Stomach smooth muscle (tissue), 2 donors: ENCODE measurements around the gene SPTBN5.

Source experiments
- H3K27ac ChIP-seq: one replicate; pipeline ENCODE4 v1.7.0; 2013; ENCODE audit warnings: mild to moderate bottlenecking, low read length, inconsistent platforms
- H3K27me3 ChIP-seq, 2 donors: one replicate each; pipeline ENCODE4 v1.7.0; 2013; ENCODE audit warnings: low read length in 2 of 2; ENCODE audit not compliant: insufficient read depth in 2 of 2, control insufficient read depth in 1 of 2
- H3K36me3 ChIP-seq, 2 donors: one replicate each; pipeline ENCODE4 v1.7.0; 2013; ENCODE audit warnings: low read length in 2 of 2; ENCODE audit not compliant: control insufficient read depth in 2 of 2, insufficient read depth in 2 of 2
- H3K4me1 ChIP-seq: one replicate; pipeline ENCODE4 v1.7.0; 2013; ENCODE audit warnings: low read length; ENCODE audit not compliant: control insufficient read depth, insufficient read depth
- H3K4me3 ChIP-seq, 2 donors: one replicate each; pipeline ENCODE4 v1.7.0; 2013; ENCODE audit warnings: low read length in 2 of 2
- H3K9ac ChIP-seq, 2 donors: one replicate each; pipeline ENCODE4 v1.7.0; 2013; ENCODE audit warnings: low read length in 2 of 2, mild to moderate bottlenecking in 1 of 2
- H3K9me3 ChIP-seq, 2 donors: one replicate each; pipeline ENCODE4 v1.7.0; 2013; ENCODE audit warnings: low read length in 2 of 2; ENCODE audit not compliant: control insufficient read depth in 2 of 2
- donor health status: healthy.
- donor health status: Pancreatic carcinoma.

SPTBN5 gene

DNA sequence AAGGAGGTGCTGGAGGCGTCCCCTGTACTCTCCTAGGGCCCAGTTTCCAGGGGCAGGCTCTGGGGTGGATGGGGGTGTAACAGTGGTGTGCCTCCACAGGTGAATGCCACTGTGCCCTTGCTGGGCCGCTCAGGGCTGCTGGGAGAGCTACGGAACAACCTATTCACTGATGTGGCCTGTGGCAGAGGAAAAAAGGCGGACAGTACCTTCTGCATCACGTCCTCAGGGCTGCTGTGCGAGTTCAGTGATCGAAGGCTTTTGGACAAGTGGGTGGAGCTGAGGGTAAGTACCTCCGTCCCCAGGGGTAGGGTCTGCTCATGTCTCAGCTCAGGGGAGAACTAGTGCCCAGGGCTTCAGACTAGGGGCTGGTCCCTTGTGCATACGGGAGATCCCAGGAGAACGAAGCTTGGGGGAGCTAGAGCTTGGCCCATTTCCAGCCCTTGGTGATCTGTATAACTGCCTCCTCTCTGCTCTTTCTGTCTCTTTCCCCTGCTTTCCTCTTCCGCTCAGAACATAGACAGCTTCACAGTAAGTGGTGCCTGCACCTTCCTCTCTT is 81.0 kb downstream of the SPTBN5 start:
- Histone ChIP-seq H3K36me3 (peaks cover 14 to 42% of the 10 kb centered on the region in 2 donors), H3K4me1 (peaks cover 8% of the 10 kb centered on the region), H3K9ac (no peak overlapping the region), H3K9me3 (no peaks in the 10 kb centered on the region), H3K27me3 (no peaks in the 10 kb centered on the region), H3K4me3 (no peak overlapping the region), H3K27ac (no peak overlapping the region)

- H3K27ac ChIP-seq = no peak overlapping the region
- H3K9me3 ChIP-seq = no peaks in the 10 kb centered on the region
- H3K27me3 ChIP-seq = no peaks in the 10 kb centered on the region
- H3K4me3 ChIP-seq = no peak overlapping the region
- no peak overlapping the region for H3K9ac ChIP-seq
- peaks cover 9% of the 10 kb centered on the region for H3K4me1 ChIP-seq
- H3K36me3 ChIP-seq = peaks cover 7 to 29% of the 10 kb centered on the region in 2 donors
These were observed 82.2 kb downstream of the SPTBN5 start for GRCh38 chr15:41811432-41812195.

GRCh38 chr15:41810651-41811431 is 83.0 kb downstream of the SPTBN5 start:
- Histone ChIP-seq H3K9ac (no peak overlapping the region), H3K4me1 (peaks cover 16% of the 10 kb centered on the region), H3K27me3 (no peaks in the 10 kb centered on the region), H3K27ac (no peak overlapping the region), H3K9me3 (no peaks in the 10 kb centered on the region), H3K36me3 (peaks cover 7 to 27% of the 10 kb centered on the region in 2 donors), H3K4me3 (no peak overlapping the region)

DNA sequence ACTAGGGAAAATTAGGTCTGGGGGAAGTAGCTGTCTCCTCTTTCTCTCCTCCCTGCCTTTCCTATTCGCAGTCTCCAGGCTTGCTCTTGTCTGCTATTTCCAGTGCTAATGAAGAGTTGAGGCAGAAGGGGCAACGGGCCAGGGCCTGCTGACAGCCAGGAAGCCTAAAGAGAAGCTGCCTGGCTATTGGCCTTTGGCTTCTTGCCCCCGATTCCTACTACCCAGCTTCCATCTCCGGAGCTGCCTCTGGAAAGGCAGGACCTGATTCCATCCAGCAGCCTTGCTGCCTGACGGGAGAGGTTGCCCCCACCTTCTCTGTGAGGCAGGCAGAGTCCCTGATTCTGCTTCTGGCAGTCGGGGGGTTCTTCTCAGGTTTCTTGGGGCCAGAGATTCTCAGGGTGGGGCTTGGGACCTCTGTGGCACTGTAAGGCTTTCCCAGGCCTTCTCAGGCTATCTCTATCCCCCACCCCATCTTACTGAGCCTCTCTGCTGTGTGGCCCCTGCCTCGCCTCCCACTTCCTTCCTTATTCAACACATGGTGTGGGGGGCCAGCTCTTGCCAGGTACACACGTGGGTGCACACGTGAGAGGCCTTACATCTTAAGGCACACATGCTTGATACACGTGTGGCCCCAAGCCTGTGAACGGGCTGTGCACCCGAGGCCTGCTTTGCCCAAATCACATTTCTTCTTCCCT is 84.2 kb downstream of the SPTBN5 start:
- Histone ChIP-seq H3K9me3 (no peaks in the 10 kb centered on the region), H3K27me3 (no peaks in the 10 kb centered on the region), H3K27ac (no peak overlapping the region), H3K36me3 (peaks cover 0 to 18% of the 10 kb centered on the region in 2 donors), H3K9ac (no peak overlapping the region), H3K4me3 (no peak overlapping the region), H3K4me1 (peaks cover 28% of the 10 kb centered on the region)

GRCh38 chr15:41809121-41809520 is 84.7 kb downstream of the SPTBN5 start:
- H3K9me3 ChIP-seq = no peaks in the 10 kb centered on the region
- no peaks in the 10 kb centered on the region for H3K27me3 ChIP-seq
- no peak overlapping the region for H3K9ac ChIP-seq
- peaks cover 0 to 14% of the 10 kb centered on the region in 2 donors for H3K36me3 ChIP-seq
- no peak overlapping the region for H3K4me3 ChIP-seq
- H3K27ac ChIP-seq = no peak overlapping the region
- H3K4me1 ChIP-seq = peaks cover 34% of the 10 kb centered on the region

DNA sequence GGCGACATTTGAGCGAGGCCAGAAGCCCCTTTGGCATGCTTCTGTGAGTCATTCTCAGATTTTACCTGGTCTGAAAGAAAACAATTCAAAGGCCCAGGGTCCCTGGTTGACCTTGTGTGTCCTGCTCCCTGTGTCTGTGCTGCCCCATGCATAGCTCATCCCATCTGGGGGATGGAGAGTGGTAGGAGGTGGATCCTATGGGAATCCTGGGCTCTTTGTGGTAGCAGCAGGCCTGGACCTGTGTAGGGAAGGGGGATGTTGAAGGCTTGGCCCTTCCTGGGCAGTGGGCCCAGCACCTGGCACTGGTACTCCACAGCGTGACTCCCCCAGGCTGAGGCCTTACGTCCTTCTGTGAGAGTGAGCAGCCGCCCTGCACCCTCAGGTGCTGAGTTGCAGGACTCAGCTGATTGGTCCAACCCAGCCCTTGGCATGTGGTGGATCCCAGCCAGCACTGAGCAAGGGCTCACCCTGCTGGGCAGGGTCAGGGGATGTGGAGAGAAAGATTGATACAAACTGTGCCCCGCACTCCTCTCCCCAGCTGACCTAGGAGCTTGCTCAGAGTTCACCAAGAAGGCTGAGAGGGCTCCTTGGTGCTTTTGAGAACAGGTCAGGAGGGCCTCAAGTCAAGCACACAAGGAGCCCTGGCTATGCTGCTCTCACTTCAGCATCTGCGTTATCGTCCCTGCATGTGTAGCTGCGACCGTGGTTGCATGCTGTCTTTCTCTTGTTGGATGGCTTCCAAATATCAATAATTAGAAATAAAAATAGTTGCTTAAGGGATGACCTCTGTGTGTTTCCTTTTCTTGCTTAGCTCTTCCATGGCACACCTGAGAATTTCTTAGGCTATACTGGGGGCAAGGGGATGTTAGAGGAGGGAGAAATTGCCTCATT is 87.3 kb downstream of the SPTBN5 start:
- no peak overlapping the region for H3K4me3 ChIP-seq
- peak overlapping the region in 1 of 2 donors; percentile 36 for H3K9ac ChIP-seq
- peak overlapping the region; percentile 82 for H3K27ac ChIP-seq
- no peaks in the 10 kb centered on the region for H3K9me3 ChIP-seq
- H3K4me1 ChIP-seq = peaks cover 35% of the 10 kb centered on the region
- H3K36me3 ChIP-seq = no peaks in the 10 kb centered on the region
- H3K27me3 ChIP-seq = no peaks in the 10 kb centered on the region

DNA sequence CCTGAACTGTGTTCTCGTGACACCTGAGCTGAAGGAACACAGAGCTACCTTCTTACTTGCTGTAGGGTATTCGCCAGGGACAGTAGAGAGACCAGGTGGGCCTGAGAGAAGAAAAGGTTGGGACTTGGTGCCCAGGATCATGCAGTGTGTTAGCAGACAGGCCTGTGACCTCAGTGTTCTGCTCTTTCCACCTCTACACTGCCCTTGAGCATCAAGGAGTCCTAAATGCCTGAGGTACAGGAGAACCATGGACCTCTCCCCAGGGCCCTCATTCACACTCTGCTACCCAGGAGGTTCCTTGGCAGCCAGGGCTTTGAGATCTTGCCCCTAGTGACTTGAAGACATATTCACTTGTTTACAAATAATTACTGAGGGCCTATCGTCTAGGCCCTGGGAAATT is 88.1 kb downstream of the SPTBN5 start:
- no peaks in the 10 kb centered on the region for H3K27me3 ChIP-seq
- H3K36me3 ChIP-seq = peaks cover 3 to 4% of the 10 kb centered on the region in 2 donors
- H3K9me3 ChIP-seq = no peaks in the 10 kb centered on the region
- H3K4me3 ChIP-seq = no peak overlapping the region
- H3K27ac ChIP-seq = peak overlapping the region; percentile 82
- peak overlapping the region in 1 of 2 donors; percentile 29 for H3K9ac ChIP-seq
- peaks cover 28% of the 10 kb centered on the region for H3K4me1 ChIP-seq

DNA sequence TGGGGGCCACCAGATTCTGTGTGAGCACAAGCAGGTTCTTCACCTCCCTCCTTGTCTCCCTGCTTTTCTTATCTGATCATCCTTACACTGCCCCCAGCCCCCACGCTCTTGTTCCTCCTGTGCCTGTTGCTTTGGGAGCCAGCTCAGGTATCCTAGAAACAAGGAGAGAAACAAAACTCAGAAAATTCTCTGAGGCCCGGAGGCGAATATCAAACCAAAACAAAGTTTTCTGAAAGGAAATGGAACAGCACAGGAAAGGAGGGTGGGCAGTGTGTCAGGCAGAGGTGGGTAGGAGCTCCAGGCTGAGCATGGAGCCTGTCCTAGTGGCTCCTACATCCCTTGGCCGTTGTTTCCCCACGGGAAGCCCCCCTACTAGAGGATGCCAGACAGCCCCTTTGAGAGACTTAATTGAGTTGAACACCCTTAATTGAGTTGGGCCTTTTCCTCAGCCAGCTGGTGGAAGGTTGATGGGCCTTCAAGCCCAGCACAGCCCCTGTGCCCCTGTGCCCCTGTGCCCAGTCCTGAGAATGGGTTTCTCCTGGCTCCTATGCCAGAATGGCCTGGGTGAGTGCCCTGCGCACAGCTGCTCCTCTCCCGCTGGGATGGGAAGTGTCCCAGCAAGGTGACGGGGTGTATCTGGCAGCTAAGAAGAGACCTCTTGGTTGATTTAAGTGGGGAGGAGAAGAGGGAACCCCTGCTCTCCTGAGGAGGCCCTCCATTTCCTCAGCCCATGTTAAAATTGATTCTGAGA is 88.8 kb downstream of the SPTBN5 start:
- Histone ChIP-seq H3K27me3 (no peaks in the 10 kb centered on the region), H3K9me3 (no peaks in the 10 kb centered on the region), H3K36me3 (peaks cover 7% of the 10 kb centered on the region in 2 donors), H3K27ac (peak overlapping the region; percentile 82), H3K4me3 (no peak overlapping the region), H3K9ac (peak overlapping the region in 1 of 2 donors; percentile 36), H3K4me1 (peaks cover 28% of the 10 kb centered on the region)

DNA sequence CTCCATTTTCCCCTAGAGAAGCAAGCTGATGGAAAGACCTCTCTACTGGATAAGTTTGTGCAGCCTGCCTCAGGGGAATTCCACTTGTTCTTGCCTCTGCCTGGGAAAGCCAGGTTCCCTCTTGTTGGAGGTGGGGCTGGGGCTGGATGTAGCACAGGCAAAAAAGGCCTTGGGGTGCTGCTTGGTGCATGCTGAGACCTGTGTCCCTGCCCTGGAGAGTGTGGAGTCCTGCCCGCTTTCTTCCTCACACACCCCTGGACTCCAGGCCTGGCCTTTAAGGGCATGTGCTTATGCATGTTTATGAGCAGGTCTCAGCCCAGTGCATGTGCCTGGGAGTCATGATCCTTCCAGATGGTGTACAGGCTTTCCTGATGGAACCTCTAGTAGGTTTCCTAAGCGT is 89.5 kb downstream of the SPTBN5 start:
- no peaks in the 10 kb centered on the region for H3K9me3 ChIP-seq
- H3K9ac ChIP-seq = no peak overlapping the region
- no peak overlapping the region for H3K4me3 ChIP-seq
- H3K4me1 ChIP-seq = peaks cover 28% of the 10 kb centered on the region
- H3K27me3 ChIP-seq = no peaks in the 10 kb centered on the region
- peaks cover 7 to 13% of the 10 kb centered on the region in 2 donors for H3K36me3 ChIP-seq
- H3K27ac ChIP-seq = peak overlapping the region; percentile 82
